Upper lobe of right lung (tissue), 1 donor: ENCODE data around the gene KCNMA1. TPM values are rescaled to one million over a fixed set of nuclear protein-coding genes. Genes with fewer than 3 reads are reported as not detected.
A peak's percentile ranks its signal among the peaks of the same experiment; 100 is the strongest.

ENCODE experiments used
- ATAC-seq: fragments of 200-7000 bp; cut with Tn5 transposase; one replicate; pipeline ENCODE4 v1.9.1; 2020; ENCODE audit warnings: mild to moderate bottlenecking, moderate library complexity
- DNase-seq: peaks from one replicate; pipeline ENCODE4 v3.0.0-alpha.2; 2020
- H3K27ac ChIP-seq: fragments of 200-600 bp; one replicate; pipeline ENCODE4 v1.8.0; 2022
- H3K27me3 ChIP-seq: fragments of 200-600 bp; one replicate; pipeline ENCODE4 v1.8.0; 2022; ENCODE audit warnings: mild to moderate bottlenecking
- H3K36me3 ChIP-seq: fragments of 200-600 bp; one replicate; pipeline ENCODE4 v1.8.0; 2022
- H3K4me1 ChIP-seq: fragments of 200-600 bp; one replicate; pipeline ENCODE4 v1.8.0; 2022
- H3K4me3 ChIP-seq: fragments of 200-600 bp; one replicate; pipeline ENCODE4 v1.8.0; 2022; ENCODE audit warnings: mild to moderate bottlenecking
- H3K9me3 ChIP-seq: fragments of 200-600 bp; one replicate; pipeline ENCODE4 v1.8.0; 2022
- CTCF ChIP-seq: fragments of 200-600 bp; IDR thresholded peaks from one replicate; pipeline ENCODE4 v1.8.0; 2022; ENCODE audit warnings: antibody characterized with exemption
- intact Hi-C: fragments of 100-400 bp; cut with DNase I; formaldehyde crosslinking; loops from one replicate; pipeline ENCODE4 v1.11.0; 2022
- total RNA-seq: library from RNA; stranded (reverse); fragmentation: NEBNext Ultra II Directional; extraction: Animal tissue kit (Norgen Biotek cat#: 25700); gene quantifications from one replicate; pipeline ENCODE4 v1.2.1, GENCODE V29; 2021
- donor health status: DM: no; HTN: yes; CAD: no; lungs with severe emphysema.

Gene KCNMA1
- total RNA-seq, 1 donor from 2014 or later = 26.3 TPM

- DNase-seq = no peak
- ATAC-seq = no peak
- Histone ChIP-seq H3K9me3 (no peaks in the 10 kb centered on the region), H3K4me1 (no peaks in the 10 kb centered on the region), H3K27ac (no peak overlapping the region), H3K36me3 (no peaks in the 10 kb centered on the region), H3K27me3 (no peaks in the 10 kb centered on the region), H3K4me3 (no peak overlapping the region)
- intact Hi-C loops = no loop called here
- TF ChIP-seq CTCF = no peak
These were observed 135.8 kb downstream of the KCNMA1 start for GRCh38 chr10:77501846-77502261.

GRCh38 chr10:77501152-77501845, 136.3 kb downstream of the KCNMA1 start:
- H3K27me3 ChIP-seq = no peaks in the 10 kb centered on the region
- H3K4me3 ChIP-seq = no peak overlapping the region
- intact Hi-C loops = no loop called here
- TF ChIP-seq CTCF = no peak
- no peaks in the 10 kb centered on the region for H3K36me3 ChIP-seq
- no peaks in the 10 kb centered on the region for H3K4me1 ChIP-seq
- H3K9me3 ChIP-seq = no peaks in the 10 kb centered on the region
- ATAC-seq = no peak
- no peak overlapping the region for H3K27ac ChIP-seq
- DNase-seq = no peak

- ATAC-seq (no peak), DNase-seq (no peak)
- no peak for TF ChIP-seq CTCF
- H3K9me3 ChIP-seq = no peaks in the 10 kb centered on the region
- intact Hi-C loops = no loop called here
- H3K27me3 ChIP-seq = no peaks in the 10 kb centered on the region
- H3K4me1 ChIP-seq = no peaks in the 10 kb centered on the region
- H3K36me3 ChIP-seq = no peaks in the 10 kb centered on the region
- H3K27ac ChIP-seq = no peak overlapping the region
- no peak overlapping the region for H3K4me3 ChIP-seq
These were observed 136.9 kb downstream of the KCNMA1 start for GRCh38 chr10:77500754-77501151.

GRCh38 chr10:77498829-77499228, 138.8 kb downstream of the KCNMA1 start:
- no peak for DNase-seq
- intact Hi-C loops = no loop called here
- H3K36me3 ChIP-seq = no peaks in the 10 kb centered on the region
- H3K4me1 ChIP-seq = no peaks in the 10 kb centered on the region
- no peak for ATAC-seq
- H3K4me3 ChIP-seq = no peak overlapping the region
- no peak for TF ChIP-seq CTCF
- H3K9me3 ChIP-seq = no peaks in the 10 kb centered on the region
- no peak overlapping the region for H3K27ac ChIP-seq
- H3K27me3 ChIP-seq = no peaks in the 10 kb centered on the region

GRCh38 chr10:77498210-77498609, 139.4 kb downstream of the KCNMA1 start:
- H3K9me3 ChIP-seq = no peaks in the 10 kb centered on the region
- no peak for TF ChIP-seq CTCF
- H3K4me1 ChIP-seq = no peaks in the 10 kb centered on the region
- no peak overlapping the region for H3K4me3 ChIP-seq
- H3K36me3 ChIP-seq = no peaks in the 10 kb centered on the region
- no peaks in the 10 kb centered on the region for H3K27me3 ChIP-seq
- DNase-seq (no peak), ATAC-seq (peak; percentile 19)
- intact Hi-C loops = no loop called here
- no peak overlapping the region for H3K27ac ChIP-seq

- intact Hi-C loops = no loop called here
- Histone ChIP-seq H3K4me1 (no peaks in the 10 kb centered on the region), H3K4me3 (no peak overlapping the region), H3K9me3 (no peaks in the 10 kb centered on the region), H3K36me3 (no peaks in the 10 kb centered on the region), H3K27me3 (no peaks in the 10 kb centered on the region), H3K27ac (no peak overlapping the region)
- no peak for ATAC-seq
- no peak for DNase-seq
- TF ChIP-seq CTCF = no peak
These were observed 139.9 kb downstream of the KCNMA1 start for GRCh38 chr10:77497748-77498147.
